Medulla oblongata (tissue), 1 donor: ENCODE results near the gene RAB36.

ENCODE experiments used
- DNase-seq: peaks from one replicate; pipeline ENCODE4 v3.0.0-alpha.2; 2015; ENCODE audit errors: extremely low spot score

RAB36 gene

GRCh38 chr22:23108249-23109078, 36.8 kb upstream of the RAB36 start:
- no peak for DNase-seq

DNA sequence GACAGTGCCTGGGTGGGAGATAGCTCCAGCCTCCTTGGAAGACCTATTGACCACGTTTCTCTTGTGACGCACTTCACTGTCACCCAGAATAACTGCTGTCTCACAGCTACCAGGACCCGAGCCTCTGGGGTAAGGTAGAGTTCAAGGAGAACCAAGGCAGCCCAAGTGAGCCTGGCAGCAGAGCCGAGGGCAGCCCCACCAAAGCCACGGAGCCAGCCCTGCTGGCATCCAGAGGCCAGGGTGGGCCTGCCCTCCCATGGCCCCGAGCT, 36.3 kb upstream of the RAB36 start:
- no peak for DNase-seq

- no peak for DNase-seq
These were observed 35.8 kb upstream of the RAB36 start for GRCh38 chr22:23109441-23109978.

GRCh38 chr22:23110190-23110921, 34.9 kb upstream of the RAB36 start:
- peak; percentile 62 for DNase-seq

- no peak for DNase-seq
These were observed 34.3 kb upstream of the RAB36 start for GRCh38 chr22:23110922-23111527.

DNA sequence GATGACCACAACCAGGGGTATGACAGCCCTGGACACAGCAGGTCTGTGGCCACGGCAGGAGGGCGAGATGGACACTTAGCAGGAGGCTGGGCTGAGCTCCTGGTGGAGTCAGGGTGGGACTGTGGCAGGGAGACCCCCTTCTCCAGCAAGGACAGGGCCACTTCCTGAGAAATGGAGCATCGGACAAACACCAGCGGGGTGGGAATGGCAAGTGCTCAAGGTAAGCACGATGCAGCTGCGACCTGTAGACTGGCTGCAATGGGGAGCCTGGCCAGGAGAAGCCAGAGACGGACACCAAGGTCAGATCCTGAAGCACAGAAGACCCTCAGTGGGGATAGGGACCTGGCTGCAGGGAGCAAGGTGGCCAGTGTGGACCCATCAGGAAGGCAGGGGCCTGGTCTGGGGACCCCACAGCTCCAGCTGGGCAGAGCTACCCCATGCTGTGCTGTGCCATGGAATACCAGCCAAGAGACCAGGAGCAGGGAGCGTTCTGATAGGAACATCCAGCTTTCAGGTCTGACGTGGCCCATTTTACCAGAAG, 32.7 kb upstream of the RAB36 start:
- no peak for DNase-seq

GRCh38 chr22:23113067-23113846, 32.0 kb upstream of the RAB36 start:
- DNase-seq: peak; percentile 75

DNA sequence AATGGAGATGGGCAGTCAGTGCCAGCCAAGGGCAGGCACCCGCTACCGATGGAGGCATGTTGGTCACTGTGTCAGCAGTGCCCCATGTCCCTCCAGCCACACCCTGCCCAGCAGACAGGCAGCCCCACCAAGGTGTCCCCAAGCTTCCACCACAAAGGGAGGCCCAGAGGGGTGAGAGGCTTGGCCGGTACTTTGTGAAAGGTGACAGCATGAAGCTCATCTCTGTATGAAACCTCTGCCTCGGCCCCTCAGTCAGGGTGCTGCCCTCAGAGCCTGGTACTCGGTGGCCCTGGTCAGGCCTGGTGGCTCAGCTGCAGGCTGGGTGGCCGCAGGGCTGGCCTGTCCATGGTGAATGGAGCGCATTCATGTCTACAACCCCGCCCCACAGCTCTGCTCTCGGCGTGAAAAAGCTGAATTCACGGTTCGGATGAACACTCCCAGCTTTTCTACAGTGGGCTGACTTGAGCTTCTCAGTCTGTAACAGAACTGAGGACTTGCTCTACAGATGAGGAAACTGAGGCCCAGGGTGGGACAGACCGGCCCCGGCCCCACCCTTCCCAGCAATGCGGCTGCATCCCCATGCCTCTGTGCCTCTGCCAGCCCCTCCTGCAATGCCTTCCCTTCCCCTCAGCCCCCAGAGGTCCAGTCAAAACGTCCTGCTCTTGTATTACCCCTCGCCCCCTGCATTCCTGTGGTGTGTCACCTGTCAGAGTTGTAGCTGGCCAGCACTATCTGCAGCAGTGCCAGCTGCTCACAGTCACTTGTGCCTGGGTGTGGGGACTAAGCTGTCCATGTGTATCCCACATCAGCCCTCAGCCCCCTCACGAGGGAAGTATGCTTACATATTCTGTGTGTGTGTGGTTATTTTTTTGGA, 31.2 kb upstream of the RAB36 start:
- peak; percentile 93 for DNase-seq

DNA sequence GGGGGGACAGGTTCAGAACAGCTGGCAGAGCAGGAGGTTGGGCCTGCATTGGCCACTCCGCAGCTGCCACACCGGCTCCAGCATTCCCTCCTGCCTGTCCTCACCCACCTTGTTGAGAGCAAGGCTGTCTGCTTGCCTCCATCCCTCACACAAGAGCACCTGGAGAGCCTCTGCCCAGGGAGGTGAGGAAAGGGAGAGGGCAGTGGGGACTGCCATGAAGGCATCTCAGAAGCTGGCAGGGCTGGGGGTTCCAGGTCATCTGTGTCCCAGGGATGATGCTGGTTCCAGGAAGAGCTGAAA, 30.6 kb upstream of the RAB36 start:
- no peak for DNase-seq

DNA sequence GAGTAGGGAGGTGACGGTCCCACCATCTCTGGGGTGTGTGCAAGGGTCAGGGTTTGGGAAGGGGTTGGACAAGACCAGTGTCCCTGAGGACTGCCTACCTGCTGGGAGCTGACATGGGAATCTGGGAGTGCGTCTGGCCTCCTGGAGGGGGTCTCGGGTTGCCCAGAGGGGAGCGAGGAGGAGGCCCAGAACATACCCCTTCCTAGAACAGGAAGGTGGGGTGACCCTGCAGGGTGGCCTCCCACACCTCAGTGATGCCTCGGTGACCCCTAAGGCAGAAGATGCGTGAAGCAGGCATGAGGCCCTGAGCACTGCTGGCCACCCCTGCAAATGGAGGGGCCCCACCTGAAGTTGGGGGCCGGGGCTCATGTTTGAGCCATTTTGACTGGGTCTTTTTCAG, 29.9 kb upstream of the RAB36 start:
- no peak for DNase-seq

DNA sequence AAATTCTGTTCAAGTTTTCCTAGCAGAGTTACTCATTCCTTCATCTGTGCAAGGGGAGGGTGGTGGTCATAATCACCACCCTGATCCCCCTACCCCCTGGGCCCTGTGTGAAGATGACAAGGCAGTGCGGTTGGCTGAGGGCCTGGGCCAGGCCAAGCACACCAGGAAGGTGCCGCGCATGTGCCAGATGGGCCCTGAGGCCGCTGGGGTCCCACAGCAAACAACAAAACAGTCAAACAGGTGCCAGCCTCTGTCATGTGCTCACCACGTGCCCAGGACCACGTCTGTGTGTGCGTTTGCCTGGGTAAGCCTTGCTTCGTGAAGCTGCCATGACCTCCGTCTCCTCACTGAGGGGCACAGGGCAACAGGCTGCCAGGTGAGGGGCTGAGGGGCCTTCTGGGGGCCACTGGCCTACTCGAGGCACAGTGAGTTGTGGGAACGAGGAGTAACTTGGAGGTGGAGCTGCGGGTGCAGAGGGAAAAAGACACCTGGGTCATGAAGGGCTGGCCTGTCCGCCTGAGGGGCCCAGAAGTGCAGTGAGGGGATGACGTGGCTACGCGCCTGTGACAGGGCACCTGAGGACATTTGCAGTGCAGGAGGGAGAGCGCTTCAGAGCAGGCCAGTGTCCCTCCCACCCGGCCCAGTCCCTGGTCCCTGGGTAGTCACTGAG, 29.3 kb upstream of the RAB36 start:
- no peak for DNase-seq

GRCh38 chr22:23116506-23117263, 28.6 kb upstream of the RAB36 start:
- DNase-seq: peak; percentile 42

- DNase-seq: no peak
These were observed 28.0 kb upstream of the RAB36 start for GRCh38 chr22:23117275-23117674.

DNA sequence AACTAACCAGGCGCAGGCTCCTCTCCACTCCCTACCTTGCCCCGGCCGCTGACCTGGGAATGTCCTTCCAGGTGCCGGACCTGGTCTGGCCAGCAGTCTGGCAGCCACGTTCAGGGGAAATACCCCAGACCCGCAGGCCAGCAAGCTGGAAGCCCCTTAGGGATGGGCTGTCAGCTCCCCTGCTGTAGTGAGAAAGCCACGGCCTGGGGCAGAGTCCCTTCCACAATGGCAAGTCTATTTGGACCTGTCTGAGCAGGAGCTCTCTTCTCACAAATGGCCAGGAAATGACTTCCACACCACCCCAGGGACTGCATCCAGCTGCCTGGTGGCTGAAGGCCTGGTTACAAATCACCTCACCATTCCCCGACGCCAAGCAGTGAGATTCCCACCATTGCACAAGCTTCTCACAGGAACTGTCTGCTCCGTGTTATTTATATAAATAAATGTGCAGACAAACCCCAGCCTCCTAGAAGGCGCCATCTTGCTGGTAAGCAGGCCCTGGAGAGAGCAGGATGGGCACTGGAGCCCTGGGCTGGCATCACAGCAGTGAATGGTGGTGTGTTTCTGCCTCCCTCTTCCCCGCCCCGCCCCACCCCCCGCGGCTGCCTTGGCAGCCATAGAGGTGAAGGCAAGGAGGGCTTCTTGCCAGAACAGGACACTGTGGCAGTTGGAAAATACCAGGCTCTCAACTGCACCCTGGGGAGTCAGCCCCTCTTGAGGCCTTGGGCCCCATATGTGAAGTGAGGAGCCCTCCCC, 27.2 kb upstream of the RAB36 start:
- DNase-seq: no peak

DNA sequence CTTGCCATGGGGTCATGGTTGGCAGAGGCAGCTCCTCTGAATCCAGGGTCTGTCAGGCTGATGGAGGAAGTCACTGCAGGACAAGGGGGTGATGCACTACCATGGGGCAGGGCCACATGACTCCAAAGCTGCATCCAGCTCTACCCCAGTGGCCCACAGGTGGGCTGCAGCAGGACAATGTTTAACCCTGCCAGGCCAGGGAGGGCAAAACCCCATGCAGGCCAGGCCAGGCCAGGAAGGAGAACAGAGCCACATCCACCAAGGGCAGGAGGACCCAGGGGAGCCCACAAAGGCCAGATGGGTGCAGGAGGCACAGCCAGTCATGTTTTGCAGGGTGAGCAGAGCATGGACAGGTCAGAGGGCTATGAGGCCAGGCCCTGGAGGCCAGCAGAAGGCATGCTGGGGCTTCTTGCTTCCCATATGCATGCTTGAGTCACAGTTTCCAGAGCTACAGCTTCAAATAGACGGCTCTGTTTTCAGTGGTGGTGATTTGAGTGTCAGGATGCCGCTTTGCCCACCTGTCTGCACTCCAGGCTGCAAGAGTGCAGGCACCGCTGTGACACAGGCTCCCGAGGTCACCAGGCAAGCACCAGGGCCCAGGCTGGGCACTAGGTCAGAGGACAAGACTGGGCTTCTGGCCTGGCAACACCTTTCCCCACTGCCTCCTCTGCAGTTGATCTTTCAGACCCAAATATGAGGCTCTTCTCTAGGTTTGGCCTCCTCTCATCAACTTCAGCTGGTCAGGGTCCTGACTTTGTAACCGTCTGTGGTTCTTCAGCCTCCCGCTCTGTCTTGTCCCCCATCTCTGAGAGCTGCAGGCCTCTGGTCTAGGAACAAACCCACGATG, 26.4 kb upstream of the RAB36 start:
- no peak for DNase-seq

- no peak for DNase-seq
These were observed 25.5 kb upstream of the RAB36 start for GRCh38 chr22:23119494-23120414.

- DNase-seq: no peak
These were observed 24.8 kb upstream of the RAB36 start for GRCh38 chr22:23120415-23120899.
